ENCODE measurements around the gene ACRV1.

ACRV1 gene

DNA sequence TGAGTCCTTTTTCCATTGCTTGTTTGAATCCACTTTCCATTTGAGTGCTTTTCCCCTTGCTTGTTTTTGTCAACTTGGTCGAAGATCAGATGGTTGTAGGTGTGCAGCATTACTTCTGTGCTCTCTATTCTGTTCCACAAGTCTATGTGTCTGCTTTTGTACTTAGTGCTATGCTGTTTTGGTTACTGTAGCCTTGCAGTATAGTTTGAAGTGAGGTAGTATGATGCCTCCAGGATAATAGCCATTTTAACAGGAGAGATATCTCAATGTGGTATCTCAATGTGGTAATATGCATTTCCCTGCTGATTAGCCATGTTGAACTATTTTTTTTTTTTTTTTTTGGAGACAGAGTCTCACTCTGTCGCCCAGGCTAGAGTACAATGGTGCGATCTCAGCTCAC is 16.7 kb downstream of the ACRV1 start:
- TF ChIP-seq, protein P1, sequence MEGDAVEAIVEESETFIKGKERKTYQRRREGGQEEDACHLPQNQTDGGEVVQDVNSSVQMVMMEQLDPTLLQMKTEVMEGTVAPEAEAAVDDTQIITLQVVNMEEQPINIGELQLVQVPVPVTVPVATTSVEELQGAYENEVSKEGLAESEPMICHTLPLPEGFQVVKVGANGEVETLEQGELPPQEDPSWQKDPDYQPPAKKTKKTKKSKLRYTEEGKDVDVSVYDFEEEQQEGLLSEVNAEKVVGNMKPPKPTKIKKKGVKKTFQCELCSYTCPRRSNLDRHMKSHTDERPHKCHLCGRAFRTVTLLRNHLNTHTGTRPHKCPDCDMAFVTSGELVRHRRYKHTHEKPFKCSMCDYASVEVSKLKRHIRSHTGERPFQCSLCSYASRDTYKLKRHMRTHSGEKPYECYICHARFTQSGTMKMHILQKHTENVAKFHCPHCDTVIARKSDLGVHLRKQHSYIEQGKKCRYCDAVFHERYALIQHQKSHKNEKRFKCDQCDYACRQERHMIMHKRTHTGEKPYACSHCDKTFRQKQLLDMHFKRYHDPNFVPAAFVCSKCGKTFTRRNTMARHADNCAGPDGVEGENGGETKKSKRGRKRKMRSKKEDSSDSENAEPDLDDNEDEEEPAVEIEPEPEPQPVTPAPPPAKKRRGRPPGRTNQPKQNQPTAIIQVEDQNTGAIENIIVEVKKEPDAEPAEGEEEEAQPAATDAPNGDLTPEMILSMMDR (IDR thresholded peaks at IDR 0.05; ENCODE audit: low read depth, low read length) = no peak
- H3K4me3 ChIP-seq (ENCODE audit: low read depth, low read length) = no peak overlapping the region

DNA sequence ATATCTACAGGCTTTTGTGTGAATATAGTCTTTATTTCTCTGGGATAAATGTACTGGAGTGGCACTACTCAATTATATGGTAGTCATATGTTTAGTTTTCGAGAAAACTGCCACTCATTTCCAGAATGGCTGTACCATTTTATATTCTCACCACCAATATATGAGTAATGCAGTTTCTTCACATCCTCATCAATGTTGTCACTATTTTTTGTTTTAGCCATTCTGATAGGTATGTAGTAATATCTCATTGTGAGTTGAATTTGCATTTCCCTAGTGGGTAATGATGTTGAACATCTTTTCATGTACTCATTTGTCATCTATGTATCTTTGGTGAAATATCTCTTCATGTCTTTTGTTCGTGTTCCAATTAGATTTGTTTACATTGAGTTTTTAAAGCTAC is 18.0 kb downstream of the ACRV1 start:
- H3K4me3 ChIP-seq (ENCODE audit: low read depth, low read length) = no peak overlapping the region
- TF ChIP-seq, protein P1 (IDR thresholded peaks at IDR 0.05; ENCODE audit: low read depth, low read length) = no peak

DNA sequence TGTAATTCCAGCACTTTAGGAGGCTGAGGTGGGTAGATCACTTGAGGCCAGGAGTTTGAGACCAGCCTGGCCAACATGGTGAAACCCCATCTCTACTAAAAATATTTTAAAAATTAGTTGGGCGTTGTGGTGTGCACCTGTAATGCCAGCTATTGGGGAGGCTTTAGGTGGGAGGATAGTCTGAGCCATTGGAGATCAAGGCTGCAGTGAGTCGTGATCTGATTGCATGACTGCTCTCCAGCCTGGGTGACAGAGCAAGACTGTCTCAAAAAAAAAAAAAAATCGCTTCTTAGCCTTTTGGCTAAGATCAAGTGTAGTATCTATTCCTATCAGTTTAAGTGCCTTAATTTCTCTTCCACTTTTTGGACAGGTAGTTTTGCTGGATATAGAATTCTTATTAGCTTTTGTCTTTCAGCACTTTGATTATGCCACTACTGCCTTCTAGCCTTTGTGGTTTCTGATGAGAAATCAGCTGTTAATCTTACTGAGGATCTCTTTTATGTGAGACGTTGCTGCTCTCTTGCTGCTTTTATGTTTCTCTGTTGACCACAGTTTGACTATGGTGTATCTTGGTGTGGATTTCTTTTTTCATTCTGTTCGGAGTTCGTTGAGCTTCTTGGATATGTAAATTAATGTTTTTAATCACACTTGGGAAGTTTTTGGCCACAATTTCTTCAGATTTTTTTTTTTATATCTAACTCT is 31.0 kb downstream of the ACRV1 start:
- TF ChIP-seq, protein P1 (IDR thresholded peaks at IDR 0.05; ENCODE audit: low read depth, low read length) = no peak
- no peak overlapping the region for H3K4me3 ChIP-seq (ENCODE audit: low read depth, low read length)

DNA sequence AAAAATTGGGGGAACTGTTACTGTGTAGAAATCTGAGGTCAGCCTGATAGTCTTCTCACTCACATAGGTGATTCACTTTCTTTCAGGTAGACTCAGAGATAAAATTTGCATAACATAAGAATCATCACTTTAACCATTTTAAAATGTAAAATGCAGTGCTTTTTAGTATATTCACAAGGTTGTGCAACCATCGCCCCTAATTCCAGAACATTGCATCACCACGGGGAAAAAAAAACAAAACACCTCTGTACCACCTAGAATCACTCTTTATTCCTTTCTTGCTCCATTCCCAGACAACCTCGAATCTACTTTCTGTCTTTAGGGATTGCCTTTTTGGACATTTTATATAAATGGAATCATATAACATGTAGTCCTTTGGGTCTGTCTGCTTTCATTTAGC is 34.8 kb downstream of the ACRV1 start:
- TF ChIP-seq, protein P1 (IDR thresholded peaks at IDR 0.05; ENCODE audit: low read depth, low read length) = no peak
- no peak overlapping the region for H3K4me3 ChIP-seq (ENCODE audit: low read depth, low read length)

DNA sequence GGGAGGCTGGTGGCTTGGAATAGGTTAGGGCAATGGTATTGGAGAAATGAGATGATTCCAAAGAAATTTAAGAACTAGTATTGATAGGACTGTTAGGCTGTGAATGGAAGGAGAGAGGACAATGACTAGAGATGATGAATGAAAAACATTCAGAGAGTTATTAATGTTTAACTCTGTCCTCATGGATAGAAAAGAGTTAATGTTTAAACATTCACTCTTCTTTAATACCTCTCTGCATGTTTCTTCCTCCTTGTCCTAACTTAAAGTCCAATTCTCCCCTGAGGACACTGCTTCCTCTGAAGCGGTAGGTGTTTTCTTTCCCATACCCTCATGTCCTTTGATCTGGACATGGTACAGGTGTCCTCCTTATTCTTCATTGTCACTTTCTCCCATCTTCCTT is 42.3 kb downstream of the ACRV1 start:
- no peak overlapping the region for H3K4me3 ChIP-seq (ENCODE audit: low read depth, low read length)
- TF ChIP-seq, protein P1 (IDR thresholded peaks at IDR 0.05; ENCODE audit: low read depth, low read length) = no peak

DNA sequence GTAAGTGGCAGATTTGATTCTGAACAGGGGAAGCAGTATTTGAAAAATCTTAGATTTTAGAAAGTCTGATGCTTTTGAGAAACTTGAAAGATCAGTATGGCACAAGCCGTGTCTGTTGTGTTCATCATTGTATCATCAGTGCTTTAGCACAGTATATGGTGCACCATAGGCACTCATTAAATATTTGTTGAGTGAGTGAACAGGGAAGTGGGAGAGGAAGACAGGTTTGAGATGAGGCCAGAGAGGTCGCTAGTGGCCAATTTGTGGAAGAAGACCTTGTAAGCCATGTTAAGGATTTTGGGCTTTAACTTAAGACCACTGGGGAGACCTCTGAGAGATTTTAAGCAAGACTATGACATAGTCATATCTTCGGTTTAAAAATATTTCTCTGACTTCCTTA is 42.8 kb downstream of the ACRV1 start:
- H3K4me3 ChIP-seq (ENCODE audit: low read depth, low read length) = no peak overlapping the region
- TF ChIP-seq, protein P1 (IDR thresholded peaks at IDR 0.05; ENCODE audit: low read depth, low read length) = no peak

DNA sequence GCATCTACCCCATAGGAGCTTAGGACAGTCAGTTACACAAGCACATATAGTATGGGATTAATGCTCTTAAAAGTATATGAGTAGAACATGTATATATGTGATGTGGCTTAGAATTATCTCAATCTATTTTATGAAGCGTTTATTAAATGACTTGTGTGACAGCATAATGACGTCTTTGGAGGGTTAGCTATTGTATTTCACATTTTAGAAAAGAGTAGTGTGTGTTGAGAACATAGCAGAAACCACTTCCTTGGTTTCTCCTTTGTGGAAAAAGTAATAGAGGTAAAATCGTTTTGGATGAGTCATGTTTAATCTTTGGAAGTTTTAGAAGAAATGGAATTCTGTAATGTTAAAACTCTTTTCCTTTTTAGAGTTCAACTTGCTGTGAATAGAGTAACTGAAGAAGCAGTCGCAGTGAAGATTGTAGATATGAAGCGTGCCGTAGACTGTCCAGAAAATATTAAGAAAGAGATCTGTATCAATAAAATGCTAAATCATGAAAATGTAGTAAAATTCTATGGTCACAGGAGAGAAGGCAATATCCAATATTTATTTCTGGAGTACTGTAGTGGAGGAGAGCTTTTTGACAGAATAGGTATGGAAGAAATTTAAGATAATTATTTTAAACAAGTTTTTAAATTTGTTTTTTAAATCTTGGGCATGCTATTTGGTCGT is 53.3 kb downstream of the ACRV1 start:
- TF ChIP-seq, protein P1 (IDR thresholded peaks at IDR 0.05; ENCODE audit: low read depth, low read length) = no peak
- H3K4me3 ChIP-seq (ENCODE audit: low read depth, low read length) = peak overlapping the region; percentile 78

Measured in WI38 (cell line).